H1 (cell line): ENCODE measurements around the gene NOL4L. TPM values are rescaled to one million over a fixed set of nuclear protein-coding genes. Genes with fewer than 3 reads are reported as not detected.

Source experiments
- CTCF ChIA-PET: fragments of 300-600 bp; sonication (Branson Sonifier 250); formaldehyde crosslinking; loops from one replicate; lab custom pipeline; 2021; ENCODE audit not compliant: partially characterized antibody; lab: Charles Lee
- POLR2A ChIA-PET: fragments of 300-600 bp; sonication (Branson Sonifier 250); formaldehyde crosslinking; loops from one replicate; lab custom pipeline; 2021; ENCODE audit warnings: inconsistent platforms; ENCODE audit not compliant: partially characterized antibody; lab: Charles Lee
- DNase-seq, 2 experiments: peaks; one replicate each; pipeline versions ENCODE4 v3.0.0 to v3.0.0-alpha.2; 2010 to 2022; ENCODE audit warnings: low spot score in 2 of 2, low read depth in 1 of 2, mixed read lengths in 1 of 2
- FAIRE-seq: peaks from 2 replicates; lab custom pipeline; 2011; peaks lifted over from hg19 to GRCh38; lab: Jason Lieb, UNC
- H2AFZ ChIP-seq: 2 replicates; pipeline ENCODE4 v1.8.1; 2012; ENCODE audit warnings: low read length, inconsistent platforms
- H2AK5ac ChIP-seq: 2 replicates; pipeline ENCODE4 v1.6.1; 2013; ENCODE audit warnings: low read depth, low read length
- H2BK120ac ChIP-seq: replicated peaks from 2 replicates; pipeline ENCODE3; 2013; ENCODE audit warnings: low read depth, low read length, inconsistent platforms
- H2BK12ac ChIP-seq: 2 replicates; pipeline ENCODE4 v1.6.1; 2013; ENCODE audit warnings: low read depth, low read length
- H2BK15ac ChIP-seq: 2 replicates; pipeline ENCODE4 v1.6.1; 2013; ENCODE audit warnings: low read length
- H2BK20ac ChIP-seq: 2 replicates; pipeline ENCODE4 v1.6.1; 2013; ENCODE audit warnings: low read length
- H2BK5ac ChIP-seq: 2 replicates; pipeline ENCODE4 v1.6.1; 2013; ENCODE audit warnings: low read depth, low read length
- H3K14ac ChIP-seq: 2 replicates; pipeline ENCODE4 v1.6.1; 2013; ENCODE audit warnings: inconsistent platforms; ENCODE audit not compliant: insufficient read length
- H3K18ac ChIP-seq: 2 replicates; pipeline ENCODE4 v1.6.1; 2013; ENCODE audit warnings: low read length; ENCODE audit errors: extremely low read depth
- H3K23ac ChIP-seq: 2 replicates; pipeline ENCODE4 v1.6.1; 2013; ENCODE audit warnings: inconsistent platforms; ENCODE audit not compliant: insufficient read length
- H3K23me2 ChIP-seq: 2 replicates; pipeline ENCODE4 v1.6.1; 2013; ENCODE audit warnings: low read depth, low read length
- H3K27ac ChIP-seq: 2 replicates; pipeline ENCODE4 v1.6.1; 2011; ENCODE audit warnings: low read depth, low read length, inconsistent platforms
- H3K27me3 ChIP-seq, 4 experiments: replicated peaks in 1 of 4; 1 replicate in 1 of 4; 2 replicates in 3 of 4; pipeline versions ENCODE4 v1.6.1 to v1.8.1; 2011 to 2013; ENCODE audit warnings: low read length in 3 of 4, mild to moderate bottlenecking in 3 of 4, inconsistent platforms in 2 of 4, mixed read lengths in 2 of 4, moderate library complexity in 1 of 4; ENCODE audit not compliant: control insufficient read depth in 3 of 4, insufficient read depth in 3 of 4; ENCODE audit errors: extremely low read depth in 1 of 4
- H3K36me3 ChIP-seq, 4 experiments: 2 replicates each; pipeline versions ENCODE4 v1.6.1 to v1.8.1; 2011 to 2013; ENCODE audit warnings: mild to moderate bottlenecking in 4 of 4, low read length in 3 of 4, moderate library complexity in 2 of 4, control low read depth in 1 of 4, inconsistent platforms in 1 of 4; ENCODE audit not compliant: insufficient read depth in 4 of 4, control insufficient read depth in 2 of 4
- H3K4ac ChIP-seq: replicated peaks from 2 replicates; pipeline ENCODE3; 2013; ENCODE audit warnings: low read length, low read depth, mixed read lengths, inconsistent platforms; ENCODE audit not compliant: insufficient read length
- H3K4me1 ChIP-seq, 4 experiments: replicated peaks in 1 of 4; 1 replicate in 1 of 4; 2 replicates in 3 of 4; pipeline versions ENCODE4 v1.6.1 to v1.8.1; 2011 to 2013; ENCODE audit warnings: low read length in 3 of 4, inconsistent platforms in 2 of 4, mixed read lengths in 1 of 4; ENCODE audit not compliant: insufficient read depth in 4 of 4, control insufficient read depth in 3 of 4
- H3K4me2 ChIP-seq, 2 experiments: 2 replicates each; pipeline versions ENCODE4 v1.6.1 to v1.8.1; 2011 to 2013; ENCODE audit warnings: low read depth in 2 of 2, low read length in 2 of 2, control low read depth in 1 of 2, inconsistent platforms in 1 of 2, mild to moderate bottlenecking in 1 of 2; ENCODE audit not compliant: insufficient read depth in 1 of 2
- H3K4me3 ChIP-seq, 4 experiments: fragments of 200-600, 300-600 bp in 1 of 4; sonication (generic), shearing (Covaris generic), sonication (Bioruptor Twin) in 1 of 4; 2 replicates each; pipeline versions ENCODE4 v1.5.1 to v1.8.1; 2011 to 2016; ENCODE audit warnings: low read length in 4 of 4, low read depth in 3 of 4, control low read depth in 2 of 4, inconsistent platforms in 2 of 4, mild to moderate bottlenecking in 2 of 4, mixed read lengths in 1 of 4, moderate library complexity in 1 of 4; ENCODE audit not compliant: insufficient read depth in 2 of 4; ENCODE audit errors: extremely low read depth in 1 of 4
- H3K56ac ChIP-seq: replicated peaks from 2 replicates; pipeline ENCODE3; 2013; ENCODE audit warnings: low read depth, mild to moderate bottlenecking, mixed read lengths, low read length, inconsistent platforms; ENCODE audit not compliant: insufficient read length
- H3K79me1 ChIP-seq: 2 replicates; pipeline ENCODE4 v1.6.1; 2013; ENCODE audit warnings: low read depth, low read length, control low read depth
- H3K79me2 ChIP-seq, 2 experiments: 2 replicates each; pipeline versions ENCODE4 v1.6.1 to v1.8.1; 2012 to 2013; ENCODE audit warnings: low read length in 2 of 2, mild to moderate bottlenecking in 2 of 2, inconsistent platforms in 1 of 2; ENCODE audit not compliant: insufficient read depth in 2 of 2, control insufficient read depth in 1 of 2
- H3K9ac ChIP-seq, 4 experiments: replicated peaks in 1 of 4; 1 replicate in 1 of 4; 2 replicates in 3 of 4; pipeline versions ENCODE4 v1.6.1 to v1.8.1; 2011 to 2013; ENCODE audit warnings: low read depth in 3 of 4, low read length in 3 of 4, control low read depth in 2 of 4, mild to moderate bottlenecking in 2 of 4, moderate library complexity in 2 of 4, inconsistent platforms in 1 of 4; ENCODE audit errors: extremely low read depth in 1 of 4
- H3K9me3 ChIP-seq, 2 experiments: 2 replicates each; pipeline versions ENCODE4 v1.6.1 to v1.8.1; 2012 to 2013; ENCODE audit warnings: mild to moderate bottlenecking in 2 of 2, moderate library complexity in 2 of 2, control low read depth in 1 of 2, inconsistent platforms in 1 of 2, low read depth in 1 of 2, low read length in 1 of 2, mixed read lengths in 1 of 2; ENCODE audit not compliant: insufficient read depth in 2 of 2
- H4K20me1 ChIP-seq, 2 experiments: replicated peaks in 1 of 2; 2 replicates each; pipeline versions ENCODE3 to v1.8.1; 2011 to 2013; ENCODE audit warnings: inconsistent platforms in 2 of 2, low read length in 2 of 2, mild to moderate bottlenecking in 1 of 2; ENCODE audit not compliant: insufficient read depth in 2 of 2, control insufficient read depth in 1 of 2
- H4K5ac ChIP-seq: 2 replicates; pipeline ENCODE4 v1.6.1; 2013; ENCODE audit warnings: low read length, low read depth, mixed read lengths, inconsistent platforms; ENCODE audit not compliant: insufficient read length
- H4K8ac ChIP-seq: 2 replicates; pipeline ENCODE4 v1.8.0; 2013; ENCODE audit warnings: mild to moderate bottlenecking, moderate library complexity, low read length, inconsistent platforms; ENCODE audit not compliant: insufficient read depth; ENCODE audit errors: extremely low read depth
- H4K91ac ChIP-seq: replicated peaks from 2 replicates; pipeline ENCODE3; 2013; ENCODE audit warnings: low read length, mixed read lengths, inconsistent platforms; ENCODE audit not compliant: insufficient read length
- BCL11A ChIP-seq, 2 experiments: IDR thresholded peaks; one replicate each; pipeline ENCODE4 v1.6.1; 2011; ENCODE audit warnings: low read depth in 2 of 2, low read length in 2 of 2, mild to moderate bottlenecking in 2 of 2
- BRCA1 ChIP-seq: IDR thresholded peaks from 2 replicates; pipeline ENCODE4 v1.6.1; 2012; ENCODE audit warnings: low read depth, low read length, improper control_type of control experiment
- KDM1A ChIP-seq: fragments of 200-600, 300-600 bp; sonication (generic); IDR thresholded peaks from 2 replicates; pipeline ENCODE4 v1.7.1; 2016; ENCODE audit warnings: mild to moderate bottlenecking, low read length, borderline replicate concordance
- MAX ChIP-seq: IDR thresholded peaks from 2 replicates; pipeline ENCODE4 v1.6.1; 2012; ENCODE audit warnings: inconsistent platforms
- POU5F1 ChIP-seq: IDR thresholded peaks from 2 replicates; pipeline ENCODE4 v1.6.1; 2011; ENCODE audit warnings: low read depth, mild to moderate bottlenecking, low read length, moderate library complexity
- SP2 ChIP-seq: IDR thresholded peaks from 2 replicates; pipeline ENCODE4 v1.6.1; 2012; ENCODE audit warnings: mild to moderate bottlenecking, low read length, inconsistent platforms
- TAF7 ChIP-seq: optimal IDR thresholded peaks from 2 replicates; pipeline ENCODE3; 2011; ENCODE audit warnings: low read depth, mild to moderate bottlenecking, inconsistent platforms, low read length, moderate library complexity, borderline replicate concordance
- TBP ChIP-seq: IDR thresholded peaks from 2 replicates; pipeline ENCODE4 v1.6.1; 2011; ENCODE audit warnings: low read depth, low read length, improper control_type of control experiment
- ZNF274 ChIP-seq: IDR thresholded peaks from 2 replicates; pipeline ENCODE4 v1.7.0; 2012; ENCODE audit warnings: low read length, borderline replicate concordance; ENCODE audit errors: extremely low read depth
- WGBS, 2 experiments: shearing (Covaris generic) in 1 of 2; methylation state at CpG; one replicate each; pipeline versions ENCODE4 v1.1.6 to v1.1.7; 2013 to 2015; ENCODE audit warnings: low lambda C conversion rate in 2 of 2, mixed read lengths in 2 of 2, inconsistent platforms in 1 of 2, low coverage in 1 of 2, missing lambda C conversion rate in 1 of 2; ENCODE audit not compliant: insufficient replicate concordance in 2 of 2, insufficient coverage in 1 of 2, insufficient read length in 1 of 2; ENCODE audit errors: extremely low coverage in 1 of 2, missing lambda C conversion rate in 1 of 2; 5-methylcytosine and 5-hydroxymethylcytosine counted together
- polyA plus RNA-seq, 7 experiments: library from polyadenylated mRNA; depleted of rRNA in 3 of 7; stranded (reverse) in 5 of 7; unstranded in 2 of 7; fragments of >200 nt in 5 of 7; fragments of 200-250 nt in 2 of 7; gene quantifications; 1 replicate in 5 of 7; 2 replicates in 1 of 7; 4 replicates in 1 of 7; pipeline versions ENCODE4 v1.2.1 to v1.2.3, GENCODE V29; 2011 to 2013; ENCODE audit warnings: missing spikeins in 2 of 7, mixed read lengths in 2 of 7
- total RNA-seq: library from RNA; stranded (reverse); fragmentation: NEBNext Ultra II Directional; extraction: Animal tissue kit (Norgen Biotek cat#: 25700); gene quantifications from 2 replicates; pipeline ENCODE4 v1.2.1, GENCODE V29; 2021

NOL4L gene
- total and polyA plus RNA-seq, 2 of the 8 experiments (the other 6 are each of a cell fraction or from before 2014, with no cell fraction given), result 15.3 to 23.7 TPM

- no peak overlapping the region for H2BK120ac ChIP-seq
- no peak for FAIRE-seq
- no peak overlapping the region for H3K4ac ChIP-seq
- ChIA-PET CTCF (interaction anchor here (0.7 to 1.1 kb wide), 2 partner anchors 16 to 106 kb away, joined by 3 read pairs; no protein-coding TSS in a partner anchor), POLR2A (interaction anchor here (0.6 kb wide), 1 partner anchor 20 kb away, joined by 3 read pairs; no protein-coding TSS in a partner anchor)
- H3K4me3 ChIP-seq, result no peak overlapping the region
- H3K27me3 ChIP-seq, result no peaks in the 10 kb centered on the region
- H2BK20ac ChIP-seq, result no peak overlapping the region
- no peak overlapping the region for H4K91ac ChIP-seq
- no peaks in the 10 kb centered on the region for H3K36me3 ChIP-seq
- H3K9ac ChIP-seq, result no peak overlapping the region
- no peak overlapping the region for H3K23ac ChIP-seq
- H3K4me2 ChIP-seq, result no peak overlapping the region
- no peak overlapping the region for H3K14ac ChIP-seq
- no peak overlapping the region for H2AK5ac ChIP-seq
- no peak overlapping the region for H2BK15ac ChIP-seq
- H3K79me1 ChIP-seq, result no peaks in the 10 kb centered on the region
- H2BK5ac ChIP-seq, result no peak overlapping the region
- H4K20me1 ChIP-seq, result peaks cover 0 to 1% of the 10 kb centered on the region in 2 experiments
- no peak overlapping the region for H3K18ac ChIP-seq
- DNase-seq, result no peak
- H3K9me3 ChIP-seq, result no peaks in the 10 kb centered on the region
- no peaks in the 10 kb centered on the region for H3K23me2 ChIP-seq
- H4K5ac ChIP-seq, result no peak overlapping the region
- H3K56ac ChIP-seq, result no peak overlapping the region
- H2BK12ac ChIP-seq, result no peak overlapping the region
- no peaks in the 10 kb centered on the region for H3K4me1 ChIP-seq
- H2AFZ ChIP-seq, result no peak overlapping the region
- H3K79me2 ChIP-seq, result no peaks in the 10 kb centered on the region
- TF ChIP-seq ZNF274 (no peak), BCL11A (IDR thresholded peaks at IDR 0.05; ENCODE audit: low read depth in 2 of 2, low read length in 2 of 2) (no peak), BRCA1 (no peak), KDM1A (no peak), TAF7 (no peak), TBP (no peak), SP2 (no peak), MAX (no peak), POU5F1 (no peak)
- WGBS, 2 experiments, result 85% methylated on average over 2 of the region's 2 CpGs; no CpG with 5 or more reads in 1 of the 2 experiments
- no peak overlapping the region for H4K8ac ChIP-seq
- H3K27ac ChIP-seq, result no peak overlapping the region
Measured at GRCh38 chr20:32421290-32421689, 163.8 kb downstream of the NOL4L start.
